ENCODE data around the gene PRIM1.
"Not testable (repeated sequence)": the region's sequence is repeated elsewhere in the genome, so short reads cannot be mapped to it uniquely, and the experiment has no call there.

Gene PRIM1

DNA sequence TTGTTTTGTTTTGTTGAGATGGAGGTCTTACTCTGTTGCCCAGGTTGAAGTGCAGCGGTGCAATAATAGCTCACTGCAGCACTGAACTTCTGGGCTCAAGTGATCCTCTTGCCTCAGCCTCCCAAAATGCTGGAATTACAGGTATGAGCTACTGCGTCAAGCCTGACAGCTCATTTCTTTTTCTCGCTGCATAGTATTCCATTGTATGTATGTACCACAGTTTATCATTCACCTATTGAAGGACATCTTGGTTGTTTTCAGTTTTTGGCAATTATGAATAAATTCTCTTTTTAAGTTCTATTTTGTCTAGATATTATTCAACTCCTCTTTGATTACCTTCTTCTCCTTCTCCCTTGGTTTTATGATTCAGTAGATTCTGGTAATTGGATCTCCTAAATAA, 24.5 kb upstream of the PRIM1 start:
- DNase-seq (ENCODE audit: low read depth in 1 of 2, low spot score in 1 of 2): no peak
- TF ChIP-seq JUND (IDR thresholded peaks at IDR 0.05; ENCODE audit: low read depth): no peak
- in situ Hi-C loops (cut with HindIII; ENCODE audit: low pct_unique_long_range_greater_than_20kb, low sequenced_read_pairs): no loop called here

DNA sequence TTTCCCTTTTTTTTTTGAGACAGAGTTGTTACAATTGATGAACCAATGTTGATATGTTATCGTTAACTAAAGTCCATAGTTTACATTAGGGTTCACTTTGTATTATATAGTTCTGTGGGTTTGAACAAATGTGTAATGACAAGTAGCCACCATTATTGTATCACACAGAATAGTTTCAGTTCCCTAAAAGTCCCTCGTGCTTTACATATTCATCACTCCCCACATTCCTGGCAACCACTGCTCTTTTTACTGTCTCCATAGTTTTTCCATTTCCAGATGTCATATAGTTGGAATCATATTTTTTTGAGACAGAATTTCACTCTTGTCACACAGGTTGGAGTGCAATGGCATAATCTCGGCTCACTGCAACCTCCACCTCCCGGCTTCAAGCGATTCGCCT, 23.5 kb upstream of the PRIM1 start:
- in situ Hi-C loops (cut with HindIII; ENCODE audit: low pct_unique_long_range_greater_than_20kb, low sequenced_read_pairs): no loop called here
- no peak for DNase-seq (ENCODE audit: low read depth in 1 of 2, low spot score in 1 of 2)
- no peak for TF ChIP-seq JUND (IDR thresholded peaks at IDR 0.05; ENCODE audit: low read depth)

DNA sequence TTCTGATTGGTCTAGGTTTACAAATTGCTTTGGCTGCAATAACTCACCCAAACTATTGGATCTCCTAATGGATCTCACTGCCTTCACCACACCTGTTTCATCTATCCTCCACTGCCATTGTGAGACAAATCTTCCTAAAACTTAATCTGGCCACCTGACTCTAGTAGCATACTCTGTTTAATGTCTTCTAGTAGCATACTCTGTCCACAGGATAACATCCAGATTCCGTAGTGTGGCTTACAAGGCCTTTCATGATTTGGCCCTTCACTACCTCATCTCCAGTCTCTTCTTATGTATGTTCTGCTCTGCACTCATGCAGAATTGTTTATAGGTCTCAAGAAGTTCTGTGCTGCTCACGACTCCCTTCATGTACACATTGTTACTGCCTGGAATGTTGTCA, 21.0 kb upstream of the PRIM1 start:
- TF ChIP-seq JUND (IDR thresholded peaks at IDR 0.05; ENCODE audit: low read depth): no peak
- DNase-seq (ENCODE audit: low read depth in 1 of 2, low spot score in 1 of 2): no peak
- in situ Hi-C loops (cut with HindIII; ENCODE audit: low pct_unique_long_range_greater_than_20kb, low sequenced_read_pairs): no loop called here

DNA sequence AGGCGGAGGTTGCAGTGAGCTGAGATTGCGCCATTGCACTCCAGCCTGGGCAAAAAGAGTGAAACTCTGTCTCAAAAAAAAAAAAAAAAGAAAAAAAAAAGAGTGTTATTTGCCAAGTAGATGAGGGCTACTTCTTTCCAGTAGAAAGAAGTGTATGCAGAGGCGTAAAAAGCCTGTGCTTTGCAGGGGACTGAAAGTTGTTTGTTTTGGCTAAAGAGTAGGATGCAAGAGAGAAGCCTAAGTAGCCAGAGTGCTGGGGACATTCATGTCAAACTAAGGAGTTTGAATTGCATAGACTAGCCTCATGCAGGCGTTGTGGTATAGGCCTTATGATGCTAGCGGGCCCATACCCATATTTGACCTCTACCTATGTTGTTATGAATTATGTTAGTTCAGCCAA, 20.5 kb upstream of the PRIM1 start:
- in situ Hi-C loops (cut with HindIII; ENCODE audit: low pct_unique_long_range_greater_than_20kb, low sequenced_read_pairs): no loop called here
- DNase-seq (ENCODE audit: low read depth in 1 of 2, low spot score in 1 of 2): no peak
- TF ChIP-seq JUND (IDR thresholded peaks at IDR 0.05; ENCODE audit: low read depth): no peak

DNA sequence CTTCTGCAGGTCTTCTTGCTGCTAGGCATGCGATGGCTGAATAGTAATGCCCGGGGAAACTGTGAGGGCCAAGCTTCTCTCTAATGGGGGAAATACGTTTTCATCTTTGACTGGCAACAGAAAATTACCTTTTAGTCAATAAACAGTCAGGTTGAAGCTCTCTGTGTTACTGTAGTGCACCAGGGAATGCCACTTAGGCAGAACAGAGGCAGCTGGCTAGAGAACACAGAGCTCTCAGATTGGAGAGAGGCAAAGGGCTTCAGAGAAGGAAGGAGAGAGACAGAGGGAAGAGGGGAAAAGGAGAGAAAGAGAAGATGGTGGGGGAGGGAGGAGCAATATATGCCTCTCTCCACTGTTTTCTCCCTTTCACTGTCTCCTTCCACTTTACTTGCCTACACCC, 17.7 kb upstream of the PRIM1 start:
- in situ Hi-C loops (cut with HindIII; ENCODE audit: low pct_unique_long_range_greater_than_20kb, low sequenced_read_pairs): no loop called here
- DNase-seq (ENCODE audit: low read depth in 1 of 2, low spot score in 1 of 2): no peak
- TF ChIP-seq JUND (IDR thresholded peaks at IDR 0.05; ENCODE audit: low read depth): no peak

DNA sequence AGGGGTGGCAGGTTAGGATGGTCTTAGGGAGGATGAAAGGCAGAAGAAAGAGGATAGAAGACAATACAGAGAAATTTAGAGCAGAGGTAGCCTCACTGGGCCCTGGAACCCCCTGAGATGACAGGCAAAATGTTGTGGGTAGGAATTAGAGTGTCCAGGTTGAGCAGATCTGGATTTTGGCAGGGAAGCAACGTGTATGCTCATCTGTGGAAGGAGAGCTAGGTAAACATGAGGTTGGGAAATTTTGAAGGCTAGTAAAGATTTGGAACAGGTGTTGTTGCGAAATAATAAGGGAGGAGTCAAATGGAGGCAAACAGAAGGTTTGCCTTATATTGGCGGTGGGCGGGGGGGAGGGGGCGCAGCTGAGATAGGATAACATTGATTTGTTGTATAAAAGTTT, 16.3 kb upstream of the PRIM1 start:
- peak in 1 of 2 experiments; percentile 54 for DNase-seq (ENCODE audit: low read depth in 1 of 2, low spot score in 1 of 2)
- in situ Hi-C loops (cut with HindIII; ENCODE audit: low pct_unique_long_range_greater_than_20kb, low sequenced_read_pairs): no loop called here
- no peak for TF ChIP-seq JUND (IDR thresholded peaks at IDR 0.05; ENCODE audit: low read depth)

DNA sequence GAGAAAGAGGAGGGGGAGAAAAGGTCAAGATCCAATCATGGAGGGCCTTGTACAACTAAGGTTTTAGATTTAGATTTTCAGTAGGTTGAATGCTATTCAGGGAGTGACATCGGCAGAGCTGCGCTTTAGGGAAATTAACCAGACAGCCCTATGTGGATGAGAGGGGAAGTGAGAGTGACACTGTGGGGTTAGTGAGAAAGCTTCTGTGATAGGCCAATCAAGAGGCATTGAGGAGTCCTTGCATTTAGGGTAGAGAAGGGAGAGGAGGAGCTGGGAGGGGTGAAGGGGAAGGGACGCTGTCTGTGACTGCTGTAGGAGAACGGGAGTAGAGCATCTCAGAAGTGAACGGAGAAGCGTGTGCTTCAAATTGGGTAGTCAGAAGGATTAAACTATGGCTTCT, 14.4 kb upstream of the PRIM1 start:
- no peak for DNase-seq (ENCODE audit: low read depth in 1 of 2, low spot score in 1 of 2)
- TF ChIP-seq JUND (IDR thresholded peaks at IDR 0.05; ENCODE audit: low read depth): no peak
- in situ Hi-C loops (cut with HindIII; ENCODE audit: low pct_unique_long_range_greater_than_20kb, low sequenced_read_pairs): no loop called here

DNA sequence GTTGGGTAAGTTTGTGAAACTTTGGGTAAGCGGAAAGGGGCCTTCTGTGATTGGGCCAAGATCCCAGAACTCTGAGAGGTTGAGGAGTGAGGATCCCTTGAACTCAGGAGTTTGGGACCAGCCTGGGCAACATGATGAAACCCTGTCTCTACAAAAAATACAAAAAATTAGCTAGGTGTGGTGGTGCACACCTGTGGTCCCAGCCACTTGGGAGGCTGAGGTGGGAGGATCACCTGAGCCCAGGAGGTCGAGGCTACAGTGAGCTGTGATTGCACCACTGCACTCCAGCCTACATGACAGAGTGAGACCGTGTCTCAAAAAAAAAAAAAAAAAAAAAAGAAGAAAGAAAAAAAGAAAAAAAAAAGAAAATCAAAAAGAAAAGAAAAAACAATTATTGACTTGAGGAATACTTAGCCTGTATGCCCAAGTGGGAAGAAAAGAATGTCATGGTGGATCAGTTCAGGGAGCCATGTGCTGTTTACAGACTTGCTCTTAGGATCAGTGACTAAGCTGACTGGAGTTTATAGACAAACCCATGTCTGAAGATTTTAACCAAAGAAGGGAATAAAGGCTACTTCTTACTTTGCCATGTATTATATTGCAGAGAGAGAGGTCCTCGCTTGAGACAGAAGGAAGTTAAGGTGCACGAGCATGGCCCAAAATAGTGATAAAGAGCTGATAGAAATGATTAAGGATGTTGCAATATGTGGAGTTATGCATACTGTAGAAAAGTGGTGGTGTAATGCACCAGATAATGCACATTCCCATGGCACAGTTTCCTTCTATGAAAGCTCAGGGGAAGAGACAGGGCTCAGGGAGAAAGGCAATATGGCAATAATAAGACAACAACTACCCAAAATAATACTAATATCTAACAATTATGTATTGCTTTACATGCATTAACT, 11.9 kb upstream of the PRIM1 start:
- in situ Hi-C loops (cut with HindIII; ENCODE audit: low pct_unique_long_range_greater_than_20kb, low sequenced_read_pairs): no loop called here
- DNase-seq (ENCODE audit: low read depth in 1 of 2, low spot score in 1 of 2): no peak
- no peak for TF ChIP-seq JUND (IDR thresholded peaks at IDR 0.05; ENCODE audit: low read depth)

DNA sequence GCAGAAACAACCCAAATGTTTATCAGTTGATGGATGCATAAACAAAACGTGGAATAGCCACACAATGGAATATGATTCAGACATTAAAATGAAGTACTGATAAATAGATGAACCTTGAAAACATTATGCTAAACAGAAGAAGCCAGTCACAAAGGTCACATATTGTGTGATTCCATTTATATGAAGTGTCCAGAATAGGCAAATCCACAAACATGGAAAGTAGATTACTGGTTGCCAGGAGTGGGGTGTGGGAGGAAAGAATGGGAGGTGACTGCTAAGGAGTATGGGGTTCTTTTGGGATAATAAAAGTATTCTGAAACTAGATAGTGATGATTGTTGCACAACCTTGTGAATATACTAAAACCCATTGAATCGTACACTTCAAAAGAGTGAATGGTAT, 9.7 kb upstream of the PRIM1 start:
- no peak for DNase-seq (ENCODE audit: low read depth in 1 of 2, low spot score in 1 of 2)
- in situ Hi-C loops (cut with HindIII; ENCODE audit: low pct_unique_long_range_greater_than_20kb, low sequenced_read_pairs): no loop called here
- no peak for TF ChIP-seq JUND (IDR thresholded peaks at IDR 0.05; ENCODE audit: low read depth)

DNA sequence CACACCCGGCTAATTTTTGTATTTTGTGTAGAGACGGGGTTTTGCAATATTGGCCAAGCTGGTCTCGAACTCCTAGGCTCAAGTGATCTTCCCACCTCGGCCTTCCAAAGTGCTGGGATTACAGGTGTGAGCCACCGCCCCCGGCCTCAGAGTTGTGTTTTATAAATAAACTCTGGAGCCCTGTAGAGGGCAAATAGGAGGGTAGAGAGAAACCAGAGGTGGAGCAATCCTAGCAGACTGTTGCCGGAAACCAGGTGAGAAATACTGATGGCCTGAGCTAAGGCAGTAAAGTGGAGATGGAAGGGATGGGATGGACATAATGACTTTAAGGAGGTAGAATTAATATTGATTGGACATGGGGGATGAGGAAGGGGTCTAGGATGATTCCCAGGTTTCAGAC, 8.3 kb upstream of the PRIM1 start:
- in situ Hi-C loops (cut with HindIII; ENCODE audit: low pct_unique_long_range_greater_than_20kb, low sequenced_read_pairs): no loop called here
- no peak for DNase-seq (ENCODE audit: low read depth in 1 of 2, low spot score in 1 of 2)
- no peak for TF ChIP-seq JUND (IDR thresholded peaks at IDR 0.05; ENCODE audit: low read depth)

DNA sequence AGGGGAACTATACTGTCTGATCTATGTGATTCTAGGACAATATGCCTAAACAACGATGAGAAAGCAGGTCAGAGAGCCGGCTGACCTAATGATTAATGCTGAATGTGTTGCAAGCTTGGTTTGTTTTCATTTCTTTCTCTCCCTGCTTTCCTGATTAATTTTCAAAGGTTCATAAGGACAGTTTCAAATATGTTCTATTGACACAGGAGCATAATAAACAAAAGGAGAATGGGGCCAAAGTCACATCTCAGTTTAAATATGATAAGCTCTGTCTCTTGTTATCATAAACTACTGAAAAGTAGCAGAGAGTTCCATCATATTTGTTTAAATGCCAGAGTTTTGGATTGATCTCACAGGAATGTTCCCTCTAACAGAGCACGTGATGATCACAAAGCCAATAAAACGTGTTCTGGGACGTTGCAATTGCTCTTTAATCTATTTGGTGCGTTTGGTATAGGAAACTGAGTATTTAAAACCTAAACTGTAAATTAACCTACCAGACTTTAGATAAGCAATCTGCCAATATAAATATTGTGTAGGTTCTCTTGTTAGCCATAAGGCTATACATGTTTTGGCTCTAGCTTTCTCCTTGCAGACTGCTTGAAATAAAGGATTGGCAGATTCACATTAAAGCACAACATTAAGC, 7.3 kb upstream of the PRIM1 start:
- in situ Hi-C loops (cut with HindIII; ENCODE audit: low pct_unique_long_range_greater_than_20kb, low sequenced_read_pairs): no loop called here
- DNase-seq (ENCODE audit: low read depth in 1 of 2, low spot score in 1 of 2): no peak
- TF ChIP-seq JUND (IDR thresholded peaks at IDR 0.05; ENCODE audit: low read depth): no peak

DNA sequence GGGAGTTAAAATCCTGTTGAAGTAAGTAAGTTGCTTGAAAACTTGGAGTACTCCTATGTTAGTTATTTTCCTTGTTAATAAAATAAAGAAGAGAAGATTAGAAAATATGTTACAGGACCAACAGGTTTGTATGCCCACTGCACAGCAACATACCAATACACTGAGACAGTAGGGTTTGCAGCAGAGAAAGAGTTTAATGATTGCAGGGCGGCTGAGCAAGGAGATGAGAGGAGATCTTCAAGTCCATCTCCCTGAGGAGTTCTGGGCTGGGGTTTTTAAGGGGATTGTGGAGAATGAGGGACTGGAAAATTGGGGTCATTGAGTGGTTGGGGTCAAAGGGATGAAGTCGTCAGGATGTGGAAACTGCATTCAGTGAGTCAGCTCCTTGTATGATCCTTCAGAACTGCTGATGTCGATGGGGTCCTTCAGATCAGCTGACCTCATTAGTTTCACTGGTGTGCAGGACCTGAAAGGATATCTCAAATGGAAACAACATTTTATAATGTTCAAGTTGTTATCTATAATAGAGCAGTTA, 6.7 kb upstream of the PRIM1 start:
- in situ Hi-C loops (cut with HindIII; ENCODE audit: low pct_unique_long_range_greater_than_20kb, low sequenced_read_pairs): no loop called here

DNA sequence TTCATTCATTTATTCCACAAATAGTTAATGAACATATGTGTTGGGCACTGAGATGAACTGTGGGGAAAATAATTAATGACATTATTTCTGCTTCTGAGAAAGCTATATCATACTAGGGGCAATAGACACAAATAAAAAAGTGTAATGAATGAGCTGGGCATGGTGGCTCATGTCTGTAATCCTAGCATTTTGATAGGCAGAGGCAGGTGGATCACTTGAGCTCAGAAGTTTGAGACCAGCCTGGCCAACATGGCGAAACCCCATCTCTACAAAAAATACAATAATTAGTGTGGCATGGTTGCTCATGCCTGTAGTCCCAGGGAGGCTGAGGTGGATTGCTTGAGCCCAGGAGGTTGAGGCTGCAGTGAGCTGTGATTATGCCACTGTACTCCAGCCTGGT, 5.8 kb upstream of the PRIM1 start:
- DNase-seq (ENCODE audit: low read depth in 1 of 2, low spot score in 1 of 2); in situ Hi-C loops (cut with HindIII; ENCODE audit: low pct_unique_long_range_greater_than_20kb, low sequenced_read_pairs): not testable (repeated sequence)

More for the DNA sequence above, 6.7 kb upstream of the PRIM1 start:
- TF ChIP-seq JUND (IDR thresholded peaks at IDR 0.05; ENCODE audit: low read depth): no peak
- DNase-seq (ENCODE audit: low read depth in 1 of 2, low spot score in 1 of 2): no peak
